HG02610 (cell line): ENCODE measurements around the gene SSH2.

ENCODE experiments used
- ATAC-seq: cut with Tn5 transposase; IDR thresholded peaks from one replicate; pipeline ENCODE4 v1.9.1; 2021; ENCODE audit warnings: mild to moderate bottlenecking, moderate library complexity; ENCODE audit not compliant: unreplicated experiment

Gene SSH2

DNA sequence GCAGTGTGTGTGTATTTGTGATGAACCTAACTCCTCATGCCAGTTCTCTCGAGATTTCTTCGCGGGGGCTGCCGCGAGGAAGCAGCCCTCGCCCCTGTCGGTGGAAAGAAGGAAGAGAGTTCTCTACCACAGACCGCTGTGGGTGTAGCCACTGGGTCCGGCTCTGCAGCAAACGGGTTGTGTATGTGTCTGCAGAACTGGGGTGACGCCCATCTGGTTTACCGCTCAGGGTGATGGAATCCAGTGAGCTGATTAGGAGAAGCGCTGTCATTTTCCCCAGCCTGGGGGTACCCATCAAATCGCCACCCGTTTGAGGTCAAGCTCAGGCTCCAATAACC is 315.0 kb downstream of the SSH2 start:
- no peak for ATAC-seq

DNA sequence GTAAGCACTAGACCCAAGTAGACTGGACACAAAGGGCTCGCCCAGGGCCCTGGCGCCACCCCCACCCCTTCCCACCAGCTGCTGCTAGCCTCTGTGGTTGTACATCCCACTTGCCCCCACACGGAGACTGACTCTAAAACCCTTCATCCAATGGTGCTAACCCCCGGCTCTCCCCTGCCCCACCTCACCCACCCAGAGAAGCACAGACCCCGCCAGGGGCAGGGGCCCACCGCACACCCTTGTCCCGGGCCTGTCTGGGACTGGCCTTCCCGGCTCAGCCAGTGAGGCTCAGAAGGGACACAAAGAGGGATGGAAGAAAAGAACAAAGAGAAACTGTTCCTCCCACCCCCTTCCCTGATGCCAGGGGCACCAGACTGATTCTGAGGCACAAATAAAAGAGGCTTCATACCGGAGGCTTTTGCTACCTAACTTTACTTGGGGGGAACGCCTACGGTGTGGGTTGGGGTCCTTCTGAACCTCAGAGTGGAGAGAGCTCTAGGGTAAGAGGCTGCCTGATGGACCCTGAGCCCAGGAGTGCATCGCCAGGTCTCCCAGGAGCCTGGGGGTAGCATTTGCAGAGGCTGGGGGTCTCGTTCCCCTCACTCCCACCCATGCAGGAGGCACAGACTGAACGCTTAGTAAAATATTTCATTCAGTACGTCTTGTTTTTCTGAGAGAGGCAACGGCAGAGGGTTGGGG is 315.5 kb downstream of the SSH2 start:
- ATAC-seq: no peak

DNA sequence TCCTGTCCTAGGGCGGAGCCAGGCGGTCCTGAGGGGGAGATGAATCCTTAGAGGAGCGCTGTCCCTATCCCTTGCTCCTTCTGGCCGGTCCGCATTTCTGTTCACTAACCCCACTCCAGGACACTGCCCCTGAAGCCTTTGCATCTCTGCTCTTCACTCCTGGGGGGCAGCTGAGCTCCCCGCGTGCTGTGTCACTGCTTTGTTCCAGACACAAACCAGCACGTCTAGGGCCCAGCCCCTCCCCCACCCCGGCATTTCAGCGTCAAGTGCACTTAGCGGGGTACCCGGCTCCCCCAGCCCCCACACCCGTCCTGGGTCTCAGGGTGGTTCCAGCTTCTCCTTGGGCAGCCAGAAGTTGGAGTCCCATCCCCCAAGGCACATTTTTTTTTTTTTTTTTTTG is 316.2 kb downstream of the SSH2 start:
- no peak for ATAC-seq

DNA sequence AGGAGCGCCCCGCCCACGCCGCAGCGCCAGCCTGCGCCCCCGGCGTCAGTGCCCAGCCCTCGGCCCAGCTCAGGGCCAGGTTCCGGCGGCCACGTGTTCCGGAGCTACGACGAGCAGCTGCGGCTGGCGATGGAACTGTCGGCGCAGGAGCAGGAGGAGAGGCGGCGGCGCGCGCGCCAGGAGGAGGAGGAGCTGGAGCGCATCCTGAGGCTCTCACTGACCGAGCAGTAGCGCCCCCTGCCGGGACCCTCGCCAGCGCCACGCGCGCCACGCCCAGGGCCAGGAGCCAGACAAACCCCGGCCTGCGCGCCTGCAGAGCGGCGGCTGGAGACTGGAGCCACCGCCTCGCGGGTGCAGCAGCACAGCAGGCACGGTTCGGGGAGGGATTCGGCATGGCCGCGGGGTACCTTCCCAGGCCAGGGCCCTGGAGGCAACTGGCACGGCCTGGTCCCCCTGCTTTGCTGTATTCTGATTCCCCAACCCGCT is 316.6 kb downstream of the SSH2 start:
- ATAC-seq: peak; percentile 35

DNA sequence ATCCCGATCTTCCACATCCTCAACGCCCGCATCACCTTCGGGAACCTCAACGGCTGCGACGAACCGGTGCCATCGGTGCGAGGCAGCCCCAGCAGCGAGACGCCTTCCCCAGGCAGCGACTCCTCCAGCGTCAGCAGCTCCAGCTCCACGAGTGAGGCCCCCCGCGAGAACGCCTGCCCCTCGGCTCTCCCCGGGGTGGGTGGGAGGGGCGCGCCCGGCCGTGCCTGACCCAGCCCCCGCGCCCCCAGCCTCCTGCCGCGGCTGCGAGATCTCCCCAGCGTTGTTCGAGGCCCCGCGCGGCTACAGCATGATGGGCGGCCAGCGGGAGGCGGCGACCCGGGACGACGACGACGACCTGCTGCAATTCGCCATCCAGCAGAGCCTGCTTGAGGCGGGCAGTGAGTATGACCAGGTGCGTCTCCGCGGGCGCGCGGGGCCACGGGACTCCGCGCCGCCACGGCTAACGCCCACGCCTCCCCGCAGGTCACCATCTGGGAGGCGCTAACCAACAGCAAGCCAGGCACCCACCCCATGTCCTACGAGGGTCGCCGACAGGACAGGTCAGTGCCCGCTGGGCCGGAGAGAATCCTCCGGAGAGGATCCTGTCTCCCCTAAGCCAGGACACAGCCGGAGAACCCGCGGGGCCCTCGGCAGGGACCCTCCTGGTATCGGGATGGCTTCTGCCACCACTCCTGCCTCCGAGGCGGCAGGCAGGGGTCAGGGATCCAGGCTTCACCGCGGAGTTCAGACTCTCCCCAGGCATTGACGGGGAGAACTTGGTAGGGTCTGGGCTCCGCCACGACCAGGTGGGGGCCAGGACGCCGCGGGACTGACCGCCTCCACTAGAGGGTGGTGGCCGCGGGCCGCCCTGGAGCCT is 317.4 kb downstream of the SSH2 start:
- ATAC-seq: no peak

DNA sequence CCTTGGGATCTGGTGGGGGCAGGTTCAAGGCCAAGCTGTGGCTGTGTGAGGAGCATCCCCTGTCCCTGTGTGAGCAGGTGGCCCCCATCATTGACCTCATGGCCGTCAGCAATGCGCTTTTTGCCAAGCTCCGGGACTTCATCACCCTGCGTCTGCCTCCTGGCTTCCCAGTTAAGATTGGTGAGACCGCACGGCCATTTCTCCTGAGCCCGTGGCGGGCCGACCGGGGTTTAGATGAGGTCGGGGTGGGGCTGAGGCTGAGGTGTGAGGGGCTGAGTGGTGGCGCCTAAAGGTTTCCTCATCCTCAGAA is 318.0 kb downstream of the SSH2 start:
- no peak for ATAC-seq

DNA sequence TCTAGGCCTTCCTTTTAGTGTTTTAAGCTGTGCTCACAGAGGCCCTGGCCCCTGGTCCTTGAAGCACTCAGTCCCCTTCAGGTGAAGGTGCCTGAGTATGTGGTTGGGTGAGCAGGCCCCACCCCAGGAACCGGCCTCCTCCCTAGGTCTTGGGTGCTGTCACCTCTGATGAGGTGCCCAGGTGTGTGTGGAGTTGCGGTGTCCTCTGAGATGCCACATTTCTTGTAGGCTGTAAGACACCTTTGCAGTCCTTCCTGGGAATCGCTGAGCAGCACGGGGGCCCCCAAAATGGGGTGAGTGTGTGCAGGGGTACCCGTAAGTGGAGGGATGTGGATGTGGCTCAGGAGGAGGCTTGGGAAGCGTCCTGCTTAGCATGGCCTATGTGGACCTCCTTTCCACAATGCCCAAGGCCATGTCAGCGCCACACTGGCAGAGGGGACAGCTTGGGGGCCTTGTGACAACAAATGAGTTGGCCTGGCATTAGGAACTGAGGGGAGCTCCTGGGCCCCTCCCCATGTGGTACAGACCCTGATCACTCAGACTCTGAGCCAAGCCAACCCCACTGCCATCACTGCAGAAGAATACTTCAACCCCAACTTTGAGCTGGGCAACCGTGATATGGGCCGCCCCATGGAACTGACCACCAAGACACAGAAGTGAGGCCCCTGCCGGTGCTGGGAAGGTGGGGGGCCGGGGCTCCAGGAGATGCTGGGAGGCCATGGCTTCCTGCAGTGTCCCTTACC is 318.5 kb downstream of the SSH2 start:
- no peak for ATAC-seq

DNA sequence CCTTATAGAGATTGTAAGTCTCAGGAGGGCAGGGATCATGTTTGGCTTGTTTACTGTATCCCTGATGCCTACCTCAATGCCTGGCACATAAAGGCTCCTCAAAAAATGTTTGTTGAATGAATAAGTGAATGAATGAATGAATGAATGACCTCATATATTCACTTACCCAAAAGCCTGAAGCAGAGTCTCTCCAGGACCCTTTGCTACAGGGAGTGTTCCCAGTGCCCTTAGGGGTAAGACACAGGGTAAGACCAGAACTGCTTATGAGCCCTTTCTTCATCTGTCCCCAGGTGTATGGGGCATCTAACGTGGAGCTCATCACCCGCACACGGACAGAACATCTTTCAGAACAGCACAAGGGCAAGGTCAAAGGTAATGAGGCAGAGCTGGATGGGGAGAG is 319.6 kb downstream of the SSH2 start:
- no peak for ATAC-seq

DNA sequence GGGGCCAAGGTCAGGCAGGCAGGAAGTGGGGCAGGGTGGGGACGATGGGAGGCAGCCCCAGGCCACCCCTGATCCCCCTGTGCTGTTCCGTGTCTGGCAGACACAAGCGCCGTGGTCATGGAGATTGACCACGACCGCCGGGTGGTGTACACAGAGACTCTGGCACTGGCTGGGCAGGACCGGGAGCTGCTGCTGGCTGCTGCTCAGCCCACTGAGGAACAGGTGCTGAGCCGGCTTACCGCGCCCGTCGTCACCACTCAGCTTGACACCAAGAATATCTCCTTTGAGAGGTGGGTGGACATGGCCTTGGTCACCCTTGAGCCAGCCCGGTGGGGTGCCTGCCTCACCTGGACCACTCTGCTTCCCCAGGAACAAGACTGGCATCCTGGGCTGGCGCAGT is 321.0 kb downstream of the SSH2 start:
- ATAC-seq: no peak

DNA sequence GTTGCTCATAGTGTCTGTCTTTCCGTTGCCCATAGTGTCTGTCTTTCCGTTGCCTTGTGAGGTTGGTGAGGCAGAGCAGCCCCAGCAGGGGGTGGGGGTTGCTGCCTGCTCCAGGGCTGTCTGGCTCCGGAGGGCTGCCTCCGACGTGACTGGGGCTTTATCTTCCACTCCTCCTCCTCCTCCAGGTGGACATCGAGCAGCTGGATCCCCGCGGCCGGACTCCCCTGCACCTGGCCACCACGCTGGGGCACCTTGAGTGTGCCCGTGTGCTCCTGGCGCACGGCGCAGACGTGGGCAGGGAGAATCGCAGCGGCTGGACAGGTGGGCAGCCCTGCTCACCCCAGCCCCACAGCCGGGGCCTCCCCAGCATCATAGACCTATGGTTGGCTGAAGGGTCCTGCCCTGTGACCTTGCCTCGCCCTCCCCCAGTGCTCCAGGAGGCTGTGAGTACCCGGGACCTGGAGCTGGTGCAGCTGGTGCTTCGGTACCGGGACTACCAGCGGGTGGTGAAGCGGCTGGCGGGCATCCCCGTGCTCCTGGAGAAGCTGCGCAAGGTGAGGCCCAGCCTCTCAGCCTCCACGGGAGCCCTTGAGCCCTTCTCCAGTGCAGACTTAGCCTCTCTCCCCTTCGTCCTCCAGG is 322.4 kb downstream of the SSH2 start:
- no peak for ATAC-seq

DNA sequence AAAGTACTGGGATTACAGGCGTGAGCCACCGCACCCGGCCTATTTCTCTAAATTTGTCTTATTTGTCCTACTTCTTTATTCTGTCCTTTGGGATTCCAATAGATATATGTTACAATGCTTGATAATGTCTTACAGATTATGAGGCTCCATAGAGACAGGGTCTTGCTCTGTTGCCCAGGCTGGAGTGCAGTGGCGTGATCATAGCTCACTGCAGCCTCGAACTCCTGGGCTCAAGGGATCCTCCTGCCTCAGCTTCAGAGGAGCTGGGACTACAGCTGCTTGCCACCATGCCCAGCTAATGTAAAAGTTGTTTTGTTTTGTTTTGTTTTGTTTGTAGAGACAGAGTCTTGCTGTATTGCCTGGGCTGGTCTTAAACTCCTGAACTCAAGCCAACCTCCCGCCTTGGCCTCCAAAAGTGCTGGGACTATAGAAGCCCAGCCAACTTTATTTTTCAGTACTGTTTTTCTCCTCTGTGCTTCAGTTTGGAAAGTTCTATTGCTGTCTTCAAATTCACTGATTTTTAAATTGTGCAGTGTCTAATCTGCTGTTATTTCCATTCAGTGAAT is 326.8 kb downstream of the SSH2 start:
- ATAC-seq: no peak

DNA sequence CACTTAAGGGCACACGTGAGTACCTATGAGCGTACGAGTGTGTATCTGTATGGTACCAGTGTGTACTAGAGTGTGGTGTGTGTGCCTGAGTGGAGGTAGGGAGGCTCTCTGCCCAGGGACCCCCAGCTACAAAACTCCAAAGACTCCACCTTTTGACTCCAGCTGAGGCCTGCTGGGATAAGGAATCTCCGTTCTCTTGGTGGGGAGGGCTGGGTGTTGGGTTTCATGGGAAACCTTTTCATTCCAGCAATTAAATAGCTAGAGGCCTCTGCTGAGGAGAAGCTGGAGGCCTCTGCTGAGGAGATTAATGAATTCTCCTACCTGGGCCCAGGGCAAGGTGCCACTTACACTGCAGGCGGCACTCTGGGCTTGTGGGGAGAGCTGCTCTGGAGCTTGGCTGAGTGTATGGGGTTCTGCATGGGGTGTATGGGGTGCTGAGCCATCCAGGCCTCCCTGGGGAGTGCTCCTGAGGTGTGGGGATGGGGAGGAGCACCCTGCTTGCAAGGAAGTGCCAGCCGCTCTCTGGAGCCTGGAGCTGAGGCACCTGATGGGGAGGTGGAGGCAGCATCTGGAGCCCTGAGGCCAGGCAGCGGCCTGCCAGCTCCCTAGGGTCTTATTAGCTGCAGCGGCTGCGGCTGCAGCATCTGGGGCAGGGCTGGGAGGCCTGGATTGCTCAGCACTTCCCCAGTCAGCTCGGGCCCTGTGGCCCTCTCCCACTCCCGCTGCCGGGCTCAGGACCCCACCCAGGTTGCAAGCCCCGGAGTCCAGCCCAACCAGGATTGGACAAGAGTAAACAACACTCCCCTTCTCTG is 332.5 kb downstream of the SSH2 start:
- no peak for ATAC-seq

DNA sequence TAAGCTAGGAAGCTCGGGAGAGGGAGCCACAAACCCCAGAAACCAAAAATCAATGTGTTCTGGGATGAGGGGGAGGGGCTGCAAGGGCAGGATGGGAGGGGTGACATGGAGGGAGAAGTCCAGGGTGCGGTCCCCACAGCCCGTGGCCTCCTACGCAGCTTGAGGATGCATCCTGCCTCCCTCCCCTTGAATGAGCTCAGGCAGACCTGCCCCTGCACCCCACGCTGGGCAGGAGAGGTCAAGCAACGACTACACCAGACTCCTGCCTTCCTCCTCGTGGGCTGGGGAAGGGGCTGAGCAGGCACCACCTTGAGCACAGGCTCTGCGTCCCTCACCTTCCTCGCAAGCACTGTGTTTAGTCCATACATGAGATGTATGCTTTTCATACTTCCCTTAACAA is 333.2 kb downstream of the SSH2 start:
- no peak for ATAC-seq

DNA sequence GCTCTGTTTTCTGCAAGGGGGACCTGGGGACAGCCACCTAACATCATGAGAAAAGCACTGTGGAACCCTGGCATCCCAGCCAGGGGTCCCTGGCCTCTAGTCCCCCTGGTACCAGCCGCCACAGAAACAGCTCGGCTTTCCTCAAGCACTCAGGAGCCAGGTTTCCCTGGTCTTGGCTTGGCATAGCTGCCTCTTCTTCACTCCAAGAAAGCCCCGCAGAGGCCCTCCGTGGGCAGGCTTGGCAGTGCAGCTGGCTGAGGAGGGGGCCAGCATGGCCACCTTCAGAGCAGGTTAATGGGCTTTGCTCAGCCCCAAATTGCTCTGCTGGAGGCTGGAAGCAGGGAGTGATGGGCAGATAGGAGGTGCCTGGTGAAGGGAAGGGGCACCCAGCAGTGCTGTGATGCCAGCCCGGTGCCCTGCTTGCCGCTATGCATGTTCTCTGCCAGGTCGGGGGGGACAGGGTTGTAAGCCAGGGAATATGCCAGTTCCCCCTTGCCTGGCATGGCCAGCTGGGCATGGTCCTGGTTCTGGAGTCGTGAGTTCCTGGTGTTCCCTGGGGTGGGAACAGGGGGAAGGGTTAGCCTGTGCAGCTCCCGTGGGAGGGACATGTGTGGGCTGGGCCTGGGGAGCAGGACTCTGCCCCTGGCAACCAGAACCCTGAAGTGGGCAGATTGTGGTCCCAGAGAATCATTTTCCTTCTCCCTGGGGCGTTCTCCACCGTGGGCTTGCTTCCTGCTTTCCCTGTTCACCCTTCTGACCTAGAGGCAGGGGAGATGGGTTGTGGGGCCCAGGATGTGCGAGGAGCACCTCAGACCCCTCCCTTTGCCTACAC is 333.9 kb downstream of the SSH2 start:
- ATAC-seq: no peak

DNA sequence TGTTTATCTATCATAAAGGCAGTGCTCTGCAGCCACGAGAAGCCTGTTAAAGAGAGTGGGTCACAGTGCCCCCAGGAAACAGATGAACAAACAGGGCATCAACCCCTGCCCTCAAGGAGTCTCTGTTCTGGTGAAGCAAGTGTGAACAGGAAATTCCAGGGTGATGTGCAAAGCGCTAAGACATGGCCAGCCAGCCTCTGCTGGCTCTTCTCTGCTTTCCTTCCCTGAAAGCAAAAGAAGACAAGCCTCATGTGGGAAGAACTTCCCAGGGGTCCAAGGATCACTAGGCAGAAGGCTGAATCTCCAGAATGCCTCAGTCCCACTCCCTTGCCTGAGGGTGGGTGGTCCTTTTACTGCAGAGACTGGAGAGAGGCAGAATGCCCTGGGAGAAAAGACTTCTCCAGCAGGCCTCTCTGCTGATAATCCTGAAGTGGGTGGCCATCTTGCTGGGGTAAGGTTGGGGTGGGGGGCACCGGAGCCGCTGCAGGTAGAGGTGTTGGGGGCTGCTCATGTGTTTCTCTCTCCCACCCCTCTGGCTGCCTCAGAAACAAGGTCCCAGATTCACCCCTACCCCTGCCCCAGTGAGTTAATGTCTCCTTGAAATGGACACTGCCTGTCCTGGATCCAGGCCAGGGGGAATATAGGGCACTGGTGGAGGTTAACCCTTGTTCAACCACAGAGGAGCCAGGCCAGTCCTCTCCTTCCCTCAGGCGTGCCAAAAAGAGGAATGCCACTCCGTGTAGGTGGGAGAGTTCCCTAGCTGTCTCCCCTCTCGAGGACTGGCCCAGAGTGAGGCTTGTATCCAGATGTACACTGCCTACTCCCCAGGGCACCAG is 334.7 kb downstream of the SSH2 start:
- ATAC-seq: no peak

DNA sequence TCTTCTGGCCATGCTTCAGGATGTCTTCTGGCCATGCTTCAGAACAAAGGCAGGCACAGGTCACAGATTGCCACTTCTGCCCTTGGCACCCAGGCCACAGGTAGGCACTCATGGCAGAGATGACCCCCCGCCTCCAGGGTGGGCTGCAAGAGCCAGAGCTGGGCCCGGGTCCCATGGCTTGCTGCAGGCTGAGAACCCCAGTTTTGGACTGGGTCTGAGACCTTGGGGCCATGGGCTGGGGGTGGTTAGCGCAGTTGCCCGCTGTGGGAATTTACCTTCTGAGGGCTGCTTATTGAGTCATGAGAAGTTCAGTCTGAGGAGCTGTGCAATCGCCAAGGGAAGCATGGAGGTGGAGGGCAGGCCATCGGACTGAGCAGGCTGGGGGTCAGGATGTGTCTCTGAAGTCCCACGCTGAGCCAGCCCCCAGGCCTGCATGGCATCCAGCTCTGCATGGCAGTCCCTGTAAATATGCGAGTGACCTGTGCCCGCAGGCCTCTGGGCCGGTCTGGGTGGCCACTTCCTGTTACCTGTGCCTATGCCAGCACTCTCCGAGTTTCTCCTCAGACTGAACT is 335.4 kb downstream of the SSH2 start:
- ATAC-seq: no peak

DNA sequence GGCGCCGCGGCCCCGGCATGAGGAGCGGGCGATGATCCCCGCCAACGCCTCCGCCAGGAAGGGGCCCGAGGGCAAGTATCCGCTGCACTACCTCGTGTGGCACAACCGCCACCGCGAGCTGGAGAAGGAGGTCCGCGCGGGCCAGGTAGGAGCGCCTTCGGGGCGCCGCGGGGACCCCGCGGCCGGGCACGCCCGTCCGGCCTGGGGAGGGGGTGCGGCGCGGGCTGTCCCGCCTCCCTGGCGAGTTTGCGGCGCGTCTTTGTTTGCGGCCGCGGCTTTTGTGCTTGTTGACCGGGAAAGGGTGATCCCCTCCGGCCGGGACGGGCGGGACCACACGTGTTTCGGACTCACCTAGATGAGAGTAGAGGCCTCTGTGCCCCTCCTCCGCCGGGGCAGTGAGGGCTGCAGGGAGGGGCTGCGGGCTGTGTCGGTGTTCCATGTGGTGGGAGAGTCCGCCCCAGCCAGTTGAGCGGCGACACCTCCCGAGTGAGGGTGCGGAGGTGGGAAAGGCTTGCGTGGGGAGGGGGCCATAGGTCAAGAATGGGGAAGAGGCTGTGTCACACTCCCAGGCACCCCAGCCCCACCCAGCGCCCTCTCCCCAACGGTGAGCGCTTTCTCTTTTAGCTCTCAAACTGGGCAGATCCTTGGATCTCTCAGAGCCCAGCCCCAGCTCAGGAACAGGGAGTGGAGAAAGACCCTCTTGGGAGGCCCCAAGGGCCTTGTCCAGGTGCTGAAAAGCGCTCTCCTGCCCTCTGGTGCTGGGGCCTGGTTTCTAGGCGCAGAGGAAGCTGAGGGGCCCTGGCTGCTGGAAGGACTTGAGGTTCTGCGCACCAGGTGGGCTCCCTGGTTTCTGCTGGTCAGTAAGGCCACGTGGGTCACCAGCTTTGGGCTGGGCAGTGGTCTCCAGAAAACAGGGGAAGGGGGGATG is 336.2 kb downstream of the SSH2 start:
- ATAC-seq: no peak
